Measurements from ENCODE around the gene RBFOX1.

RBFOX1 gene

DNA sequence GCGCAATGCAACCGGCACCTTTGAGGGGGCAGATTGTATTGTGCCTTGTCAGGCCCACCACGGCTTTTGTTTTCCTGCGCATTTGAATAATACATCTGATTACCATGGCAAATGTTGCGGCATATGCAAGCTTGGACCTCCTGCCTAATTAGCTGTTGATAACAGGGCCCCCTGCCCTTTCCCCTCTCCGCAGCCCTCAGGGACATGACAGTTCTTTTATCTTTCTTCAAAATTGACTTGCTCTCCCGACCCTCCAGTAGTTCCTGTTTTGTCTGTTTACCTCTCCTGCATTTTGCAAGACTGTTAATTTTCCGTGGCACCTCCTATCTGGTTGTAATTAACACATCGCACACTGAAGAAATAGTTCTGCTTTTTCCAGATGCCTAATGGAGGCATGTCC, 86.8 kb downstream of the RBFOX1 start:
- Histone ChIP-seq H3K4me3 (ENCODE audit: low read depth in 1 of 2, low read length in 1 of 2) (no peak overlapping the region), H3K27ac (no peak overlapping the region), H3K4me1 (ENCODE audit: control insufficient read depth in 1 of 2, insufficient read depth in 1 of 2, low read depth in 1 of 2, low read length in 1 of 2) (no peaks in the 10 kb centered on the region), H3K36me3 (no peaks in the 10 kb centered on the region), H3K27me3 (no peaks in the 10 kb centered on the region), H3K9me3 (no peaks in the 10 kb centered on the region)
- TF ChIP-seq, protein P1, sequence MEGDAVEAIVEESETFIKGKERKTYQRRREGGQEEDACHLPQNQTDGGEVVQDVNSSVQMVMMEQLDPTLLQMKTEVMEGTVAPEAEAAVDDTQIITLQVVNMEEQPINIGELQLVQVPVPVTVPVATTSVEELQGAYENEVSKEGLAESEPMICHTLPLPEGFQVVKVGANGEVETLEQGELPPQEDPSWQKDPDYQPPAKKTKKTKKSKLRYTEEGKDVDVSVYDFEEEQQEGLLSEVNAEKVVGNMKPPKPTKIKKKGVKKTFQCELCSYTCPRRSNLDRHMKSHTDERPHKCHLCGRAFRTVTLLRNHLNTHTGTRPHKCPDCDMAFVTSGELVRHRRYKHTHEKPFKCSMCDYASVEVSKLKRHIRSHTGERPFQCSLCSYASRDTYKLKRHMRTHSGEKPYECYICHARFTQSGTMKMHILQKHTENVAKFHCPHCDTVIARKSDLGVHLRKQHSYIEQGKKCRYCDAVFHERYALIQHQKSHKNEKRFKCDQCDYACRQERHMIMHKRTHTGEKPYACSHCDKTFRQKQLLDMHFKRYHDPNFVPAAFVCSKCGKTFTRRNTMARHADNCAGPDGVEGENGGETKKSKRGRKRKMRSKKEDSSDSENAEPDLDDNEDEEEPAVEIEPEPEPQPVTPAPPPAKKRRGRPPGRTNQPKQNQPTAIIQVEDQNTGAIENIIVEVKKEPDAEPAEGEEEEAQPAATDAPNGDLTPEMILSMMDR (IDR thresholded peaks at IDR 0.05) = no peak

DNA sequence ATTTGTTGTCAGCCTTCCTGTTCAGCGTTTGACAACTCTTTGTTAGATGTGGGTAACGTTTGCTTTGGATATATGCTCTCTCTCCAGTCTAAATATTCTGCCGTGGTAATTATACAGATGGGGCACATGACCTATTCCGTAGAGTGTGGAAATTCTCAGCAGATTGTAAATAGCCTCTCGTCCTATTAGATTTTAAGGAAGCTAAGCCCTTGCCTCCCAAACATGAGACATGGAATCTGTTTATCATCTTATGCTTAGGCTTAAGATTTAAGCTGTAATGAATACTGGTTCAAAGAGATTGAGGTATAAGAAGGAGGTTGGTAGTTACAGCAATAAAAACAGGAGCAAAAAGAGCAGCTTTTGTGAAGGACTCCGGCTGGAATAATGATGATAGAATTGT, 87.4 kb downstream of the RBFOX1 start:
- Histone ChIP-seq H3K9me3 (no peaks in the 10 kb centered on the region), H3K27ac (no peak overlapping the region), H3K4me3 (ENCODE audit: low read depth in 1 of 2, low read length in 1 of 2) (no peak overlapping the region), H3K4me1 (ENCODE audit: control insufficient read depth in 1 of 2, insufficient read depth in 1 of 2, low read depth in 1 of 2, low read length in 1 of 2) (no peaks in the 10 kb centered on the region), H3K36me3 (no peaks in the 10 kb centered on the region), H3K27me3 (no peaks in the 10 kb centered on the region)
- TF ChIP-seq, protein P1 (IDR thresholded peaks at IDR 0.05) = no peak

DNA sequence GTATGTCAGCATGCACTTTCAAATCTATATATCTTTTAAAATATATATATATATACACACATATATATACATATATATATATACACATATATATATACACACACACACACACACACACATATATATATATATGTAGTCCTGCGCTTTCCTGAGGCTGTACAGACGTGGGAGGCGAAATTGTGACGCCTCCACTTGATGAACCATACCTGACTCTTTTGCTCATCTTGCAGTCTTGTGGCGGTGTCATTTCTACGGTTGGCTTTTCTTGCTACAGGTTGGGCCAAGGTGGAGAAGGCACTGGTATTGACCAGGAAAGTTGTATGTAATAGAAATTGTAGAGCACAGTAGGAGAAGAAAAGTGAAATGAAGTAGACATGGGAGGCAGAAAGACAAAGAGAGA, 88.2 kb downstream of the RBFOX1 start:
- Histone ChIP-seq H3K4me1 (ENCODE audit: control insufficient read depth in 1 of 2, insufficient read depth in 1 of 2, low read depth in 1 of 2, low read length in 1 of 2) (no peaks in the 10 kb centered on the region), H3K27me3 (no peaks in the 10 kb centered on the region), H3K27ac (no peak overlapping the region), H3K36me3 (no peaks in the 10 kb centered on the region), H3K4me3 (ENCODE audit: low read depth in 1 of 2, low read length in 1 of 2) (no peak overlapping the region), H3K9me3 (no peaks in the 10 kb centered on the region)
- TF ChIP-seq, protein P1 (IDR thresholded peaks at IDR 0.05) = no peak

DNA sequence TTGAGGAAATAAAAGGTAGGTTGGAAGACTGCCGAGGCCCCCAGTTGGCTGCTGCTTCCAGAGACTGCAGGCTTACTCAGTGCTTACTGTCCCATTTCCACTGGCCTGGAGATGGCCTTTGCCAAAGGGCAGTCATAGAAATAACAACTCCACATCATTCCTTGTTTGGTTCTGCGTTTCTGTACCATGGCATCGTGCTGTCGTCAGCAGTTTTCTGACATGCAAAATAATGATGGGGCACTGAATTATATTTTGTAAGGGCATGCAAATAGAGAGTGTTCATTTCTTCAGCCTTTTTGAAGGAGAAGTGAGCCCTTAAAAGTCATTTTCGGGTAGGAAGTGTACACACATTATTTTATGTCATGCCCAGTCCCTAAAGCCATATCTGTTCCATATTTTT, 88.9 kb downstream of the RBFOX1 start:
- Histone ChIP-seq H3K36me3 (no peaks in the 10 kb centered on the region), H3K4me3 (ENCODE audit: low read depth in 1 of 2, low read length in 1 of 2) (no peak overlapping the region), H3K9me3 (no peaks in the 10 kb centered on the region), H3K27me3 (no peaks in the 10 kb centered on the region), H3K27ac (no peak overlapping the region), H3K4me1 (ENCODE audit: control insufficient read depth in 1 of 2, insufficient read depth in 1 of 2, low read depth in 1 of 2, low read length in 1 of 2) (no peaks in the 10 kb centered on the region)
- TF ChIP-seq, protein P1 (IDR thresholded peaks at IDR 0.05) = no peak

DNA sequence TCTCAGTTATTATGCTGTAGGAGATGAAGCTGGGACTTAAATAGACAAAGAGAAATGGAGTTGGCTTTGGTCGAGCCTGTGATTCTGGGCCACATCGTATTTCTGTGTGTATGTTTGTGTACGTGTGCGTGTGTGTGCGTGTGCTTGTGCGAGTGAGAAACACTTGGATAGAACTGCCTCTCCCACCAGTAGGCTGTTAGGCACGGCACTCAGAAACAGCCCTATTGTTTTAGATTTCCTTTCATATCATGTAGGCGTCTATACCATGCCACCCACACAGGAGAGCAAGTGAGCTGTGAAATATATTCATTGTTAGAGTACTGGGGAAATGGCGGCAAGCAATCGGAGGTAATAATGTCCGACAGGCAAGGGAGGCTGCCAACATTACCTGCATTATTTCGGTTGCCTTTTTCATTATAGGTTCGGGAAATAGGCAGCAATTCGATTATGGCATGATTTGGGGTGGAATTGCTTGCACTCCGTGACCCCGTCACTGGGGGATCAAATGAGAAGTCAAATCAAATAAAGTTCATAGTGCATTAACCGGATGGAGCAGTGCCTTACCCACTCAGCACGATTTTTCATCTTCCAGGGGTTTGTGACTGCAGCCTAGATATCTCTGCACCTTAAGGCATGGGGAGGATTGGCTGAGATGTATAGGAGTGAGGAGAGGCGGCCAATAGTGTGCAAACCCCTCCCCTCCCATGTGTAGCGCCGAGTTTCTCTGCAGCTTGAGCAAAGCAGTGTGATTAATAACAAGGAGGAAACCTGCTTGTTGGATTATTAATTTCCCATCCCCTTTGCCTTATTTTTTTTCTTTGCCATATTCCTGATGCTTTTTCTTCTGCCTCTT, 89.6 kb downstream of the RBFOX1 start:
- H3K9me3 ChIP-seq = no peaks in the 10 kb centered on the region
- no peaks in the 10 kb centered on the region for H3K4me1 ChIP-seq (ENCODE audit: control insufficient read depth in 1 of 2, insufficient read depth in 1 of 2, low read depth in 1 of 2, low read length in 1 of 2)
- H3K36me3 ChIP-seq = no peaks in the 10 kb centered on the region
- H3K27me3 ChIP-seq = no peaks in the 10 kb centered on the region
- H3K4me3 ChIP-seq (ENCODE audit: low read depth in 1 of 2, low read length in 1 of 2) = no peak overlapping the region
- H3K27ac ChIP-seq = no peak overlapping the region
- TF ChIP-seq, protein P1 (IDR thresholded peaks at IDR 0.05) = no peak

All from neutrophil (primary cell).